Upper lobe of left lung (tissue), 6 donors: ENCODE data around the gene KCNQ2. TPM values are rescaled to one million over a fixed set of nuclear protein-coding genes. Genes with fewer than 3 reads are reported as not detected.

Experiments
- ATAC-seq, 2 donors: fragments of 200-7000 bp; cut with Tn5 transposase; one replicate each; pipeline ENCODE4 v1.9.1; 2022; ENCODE audit warnings: mild to moderate bottlenecking in 2 of 2, moderate library complexity in 2 of 2; ENCODE audit not compliant: low FRiP score in 2 of 2
- DNase-seq, 2 donors: peaks; one replicate each; pipeline ENCODE4 v3.0.0-alpha.2; 2019 to 2020
- H3K27ac ChIP-seq, 4 donors: fragments of 200-600 bp; sonication (generic); one replicate each; pipeline ENCODE4 v1.5.1; 2016 to 2019
- H3K27me3 ChIP-seq, 4 donors: fragments of 200-600 bp; sonication (generic); one replicate each; pipeline ENCODE4 v1.5.1; 2017 to 2019
- H3K36me3 ChIP-seq, 4 donors: fragments of 200-600 bp; sonication (generic); one replicate each; pipeline ENCODE4 v1.5.1; 2016 to 2019
- H3K4me1 ChIP-seq, 4 donors: fragments of 200-600 bp; sonication (generic); one replicate each; pipeline ENCODE4 v1.5.1; 2018 to 2019
- H3K4me3 ChIP-seq, 4 donors: fragments of 200-600 bp; sonication (generic); one replicate each; pipeline ENCODE4 v1.5.1; 2017 to 2019; ENCODE audit warnings: mild to moderate bottlenecking in 2 of 4, moderate library complexity in 1 of 4
- H3K9me3 ChIP-seq, 4 donors: fragments of 200-600 bp; sonication (generic); one replicate each; pipeline ENCODE4 v1.5.1; 2018 to 2019
- EP300 ChIP-seq, 4 donors: sonication (generic); formaldehyde crosslinking; IDR thresholded peaks; one replicate each; pipeline ENCODE4 v1.5.1; 2017; ENCODE audit warnings: antibody characterized with exemption in 4 of 4, control low read depth in 2 of 4
- POLR2A ChIP-seq, 4 donors: fragments of 450-650 bp; IDR thresholded peaks; one replicate each; pipeline ENCODE4 v1.5.1; 2016 to 2017; ENCODE audit warnings: antibody characterized with exemption in 4 of 4, mild to moderate bottlenecking in 2 of 4
- POLR2AphosphoS5 ChIP-seq, 2 donors: sonication (generic); formaldehyde crosslinking; IDR thresholded peaks; one replicate each; pipeline ENCODE4 v1.5.1; 2017; ENCODE audit warnings: antibody characterized with exemption in 2 of 2
- WGBS, 2 donors: methylation state at CpG; one replicate each; pipeline ENCODE4 v1.1.5; 2017 to 2018; 5-methylcytosine and 5-hydroxymethylcytosine counted together
- total RNA-seq, 6 donors: library from RNA; depleted of rRNA in 4 of 6; stranded (reverse); fragments of >200 nt in 4 of 6; gene quantifications; one replicate each; pipeline versions ENCODE4 v1.1.0 to v1.2.1, GENCODE V29; 2016 to 2021
- TF ChIP-seq, protein P1 (sequence below), 6 experiments: fragments of 450-650 bp in 4 of 6; fragments of 200-600 bp in 2 of 6; sonication (generic) in 2 of 6; IDR thresholded peaks; one replicate each; pipeline ENCODE4 v1.5.1; 2016 to 2019; ENCODE audit warnings: antibody characterized with exemption in 6 of 6
- donor health status: DM: no; HTN: no; CAD: no; lungs with moderate emphysema.
- donor health status: DM: no; HTN: yes; CAD: no; lungs with severe emphysema.

Gene KCNQ2
- total RNA-seq, 6 donors from 2014 or later = 0.66 TPM; not detected in 5

DNA sequence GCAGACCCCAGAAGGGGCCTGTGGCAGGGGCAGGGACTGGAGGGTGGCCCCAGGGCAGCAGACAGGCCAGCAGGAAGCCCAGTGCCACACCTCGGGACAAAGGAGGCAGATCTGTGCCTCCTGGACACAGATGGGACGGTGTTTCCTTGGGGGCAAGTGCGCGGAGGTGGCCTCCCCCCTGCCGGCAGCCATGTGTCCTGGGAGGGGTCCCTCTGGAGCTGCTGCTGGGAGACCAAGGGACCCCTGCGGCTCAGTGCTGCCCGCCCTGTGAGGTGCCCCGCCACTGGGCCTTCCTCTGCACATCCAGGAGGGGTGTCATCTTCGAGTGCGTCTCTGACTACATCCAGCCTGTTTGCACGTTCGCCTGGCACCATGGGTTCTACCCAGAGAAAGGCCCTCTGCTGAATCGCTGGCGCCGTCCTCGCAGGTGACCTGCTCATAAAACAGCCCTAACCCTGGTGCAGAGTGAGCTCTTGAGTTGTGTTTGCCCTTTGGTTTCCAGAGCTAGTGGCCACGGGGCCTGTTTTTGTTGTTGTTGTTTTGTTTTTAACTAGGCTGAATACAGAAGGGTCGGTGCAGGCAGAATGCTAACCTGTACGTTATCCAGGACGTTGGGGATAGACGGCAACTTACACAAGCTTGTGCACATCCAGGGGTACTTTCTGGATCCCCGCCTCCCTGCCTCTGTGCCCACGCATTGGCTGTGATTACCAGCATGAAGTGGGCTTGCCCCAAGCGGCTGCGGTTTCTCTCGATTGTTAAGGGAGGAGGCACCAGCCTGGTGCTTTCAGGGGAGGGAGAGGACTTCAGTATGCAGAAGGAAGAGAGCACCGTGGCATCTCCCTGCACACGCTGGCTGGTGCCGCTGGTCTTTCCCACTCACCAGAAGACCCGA is 1.3 kb upstream of the KCNQ2 start:
- peak in 1 of 2 donors; percentile 17 for ATAC-seq
- no peaks in the 10 kb centered on the region for H3K9me3 ChIP-seq
- peaks cover 0 to 40% (median 23%) of the 10 kb centered on the region in 4 donors for H3K27me3 ChIP-seq
- 16 to 39% methylated on average over 15 to 29 of the region's 30 CpGs for WGBS, 2 donors
- H3K36me3 ChIP-seq = no peaks in the 10 kb centered on the region
- H3K4me1 ChIP-seq = peaks cover 10 to 13% (median 12%) of the 10 kb centered on the region in 4 donors
- H3K27ac ChIP-seq = no peak overlapping the region
- TF ChIP-seq, protein P1, sequence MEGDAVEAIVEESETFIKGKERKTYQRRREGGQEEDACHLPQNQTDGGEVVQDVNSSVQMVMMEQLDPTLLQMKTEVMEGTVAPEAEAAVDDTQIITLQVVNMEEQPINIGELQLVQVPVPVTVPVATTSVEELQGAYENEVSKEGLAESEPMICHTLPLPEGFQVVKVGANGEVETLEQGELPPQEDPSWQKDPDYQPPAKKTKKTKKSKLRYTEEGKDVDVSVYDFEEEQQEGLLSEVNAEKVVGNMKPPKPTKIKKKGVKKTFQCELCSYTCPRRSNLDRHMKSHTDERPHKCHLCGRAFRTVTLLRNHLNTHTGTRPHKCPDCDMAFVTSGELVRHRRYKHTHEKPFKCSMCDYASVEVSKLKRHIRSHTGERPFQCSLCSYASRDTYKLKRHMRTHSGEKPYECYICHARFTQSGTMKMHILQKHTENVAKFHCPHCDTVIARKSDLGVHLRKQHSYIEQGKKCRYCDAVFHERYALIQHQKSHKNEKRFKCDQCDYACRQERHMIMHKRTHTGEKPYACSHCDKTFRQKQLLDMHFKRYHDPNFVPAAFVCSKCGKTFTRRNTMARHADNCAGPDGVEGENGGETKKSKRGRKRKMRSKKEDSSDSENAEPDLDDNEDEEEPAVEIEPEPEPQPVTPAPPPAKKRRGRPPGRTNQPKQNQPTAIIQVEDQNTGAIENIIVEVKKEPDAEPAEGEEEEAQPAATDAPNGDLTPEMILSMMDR (IDR thresholded peaks at IDR 0.05) = no peak
- no peak for TF ChIP-seq POLR2AphosphoS5 (IDR thresholded peaks at IDR 0.05)
- no peak for TF ChIP-seq EP300 (IDR thresholded peaks at IDR 0.05)
- no peak for TF ChIP-seq POLR2A (IDR thresholded peaks at IDR 0.05)
- H3K4me3 ChIP-seq = no peak overlapping the region
- peak in 1 of 2 donors; percentile 80 for DNase-seq

DNA sequence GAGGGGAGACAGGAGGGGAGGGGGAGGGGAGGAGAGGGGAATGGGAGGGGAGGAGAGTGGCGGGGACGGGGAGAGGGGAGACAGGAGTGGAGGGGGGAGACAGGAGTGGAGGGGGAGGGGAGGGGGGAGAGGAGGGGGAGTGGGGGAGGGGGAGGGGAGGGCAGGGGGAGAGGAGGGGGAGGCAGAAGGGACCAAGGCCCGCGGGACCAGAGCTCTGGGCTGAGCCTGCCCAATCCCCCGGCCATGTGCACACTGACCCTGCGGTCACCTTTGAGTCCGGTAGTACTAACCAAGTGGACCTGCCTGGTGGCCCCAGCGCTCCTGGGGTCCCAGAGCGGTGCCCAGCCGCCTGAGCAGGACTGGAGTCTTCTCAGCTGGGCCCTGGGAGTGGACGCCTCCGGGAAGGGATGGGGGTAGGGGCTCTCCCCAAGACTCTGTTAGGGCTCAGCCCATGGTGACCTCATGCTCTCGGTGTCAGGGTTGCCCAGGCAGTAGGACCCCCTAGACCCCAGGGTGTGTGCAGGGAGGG is 471 bp upstream of the KCNQ2 start:
- 37 to 45% methylated on average over 10 to 13 of the region's 13 CpGs for WGBS, 2 donors
- TF ChIP-seq POLR2AphosphoS5 (IDR thresholded peaks at IDR 0.05) = no peak
- TF ChIP-seq, protein P1 (IDR thresholded peaks at IDR 0.05) = no peak
- no peak for TF ChIP-seq POLR2A (IDR thresholded peaks at IDR 0.05)
- TF ChIP-seq EP300 (IDR thresholded peaks at IDR 0.05) = no peak
- Histone ChIP-seq H3K4me1 (peaks cover 10 to 13% (median 12%) of the 10 kb centered on the region in 4 donors), H3K4me3 (no peak overlapping the region), H3K36me3 (no peaks in the 10 kb centered on the region), H3K27ac (no peak overlapping the region), H3K9me3 (no peaks in the 10 kb centered on the region), H3K27me3 (peaks cover 0 to 39% (median 23%) of the 10 kb centered on the region in 4 donors)
- ATAC-seq (peak in 1 of 2 donors; percentile 15), DNase-seq (peak in 1 of 2 donors; percentile 69)

DNA sequence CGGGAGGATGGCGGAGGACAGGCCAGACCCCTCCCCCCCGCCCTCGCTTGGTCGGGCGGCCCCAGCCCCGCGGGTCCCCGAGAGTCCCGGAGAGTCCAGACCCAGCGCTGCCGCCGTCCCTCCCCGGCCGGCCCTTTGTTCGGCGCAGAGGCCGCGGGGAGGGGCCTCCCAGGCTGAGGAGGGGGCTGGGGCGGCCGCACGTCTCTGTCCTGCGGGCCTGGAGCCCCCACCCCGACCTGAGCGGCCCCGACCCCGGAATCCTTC is 806 bp downstream of the KCNQ2 start:
- peak overlapping the region in 1 of 4 donors; percentile 24 for H3K4me3 ChIP-seq
- H3K9me3 ChIP-seq = no peaks in the 10 kb centered on the region
- TF ChIP-seq, protein P1 (IDR thresholded peaks at IDR 0.05) = no peak
- TF ChIP-seq POLR2A (IDR thresholded peaks at IDR 0.05) = no peak
- TF ChIP-seq EP300 (IDR thresholded peaks at IDR 0.05) = no peak
- no peak overlapping the region for H3K27ac ChIP-seq
- ATAC-seq (no peak), DNase-seq (no peak)
- H3K27me3 ChIP-seq = peaks cover 0 to 38% (median 21%) of the 10 kb centered on the region in 4 donors
- no CpG with 5 or more reads among the region's 27 CpGs for WGBS, 2 donors
- peaks cover 10 to 13% (median 12%) of the 10 kb centered on the region in 4 donors for H3K4me1 ChIP-seq
- no peaks in the 10 kb centered on the region for H3K36me3 ChIP-seq

DNA sequence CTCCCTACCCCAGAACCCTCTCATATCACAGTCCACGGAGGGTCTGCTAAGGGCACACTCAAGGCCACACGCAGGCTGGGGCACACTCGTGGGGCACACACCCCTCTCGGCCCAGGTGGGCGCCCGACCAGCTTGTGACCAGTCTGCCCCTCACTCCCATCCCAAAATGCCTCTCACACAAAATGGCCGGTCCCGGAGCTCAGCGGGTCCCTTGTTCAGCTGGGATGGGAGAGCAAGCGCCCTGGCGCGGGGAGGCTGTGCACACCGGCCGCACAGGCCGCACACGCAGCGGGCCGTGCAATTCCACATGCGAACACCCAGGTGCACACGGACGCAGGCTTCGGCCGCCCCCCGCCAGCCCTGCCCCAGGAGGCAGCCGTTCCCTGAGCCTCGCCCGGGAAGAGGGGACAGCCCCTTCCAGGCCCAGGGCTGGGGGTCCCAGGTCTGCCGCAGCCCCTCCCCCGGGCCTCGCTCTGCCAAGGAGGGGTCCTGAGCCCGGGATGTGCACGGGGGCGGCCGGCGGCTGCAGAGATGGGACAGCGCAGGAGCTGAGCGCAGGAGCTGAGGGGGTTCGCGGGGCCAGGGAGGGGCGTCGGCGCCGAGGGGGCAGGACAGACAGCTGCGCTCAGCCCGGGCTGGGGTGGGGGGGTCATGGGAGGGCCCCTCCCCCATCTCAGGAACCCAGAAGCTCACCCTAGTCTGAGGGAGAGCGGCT is 1.3 kb downstream of the KCNQ2 start:
- WGBS, 2 donors = 14% methylated on average over 34 of the region's 46 CpGs; no CpG with 5 or more reads in 1 of the 2 donors
- H3K4me3 ChIP-seq = no peak overlapping the region
- H3K9me3 ChIP-seq = no peaks in the 10 kb centered on the region
- DNase-seq = peak in 1 of 2 donors; percentile 78
- no peak overlapping the region for H3K27ac ChIP-seq
- H3K36me3 ChIP-seq = no peaks in the 10 kb centered on the region
- H3K4me1 ChIP-seq = peaks cover 10 to 13% (median 12%) of the 10 kb centered on the region in 4 donors
- TF ChIP-seq, protein P1 (IDR thresholded peaks at IDR 0.05) = no peak
- no peak for TF ChIP-seq EP300 (IDR thresholded peaks at IDR 0.05)
- TF ChIP-seq POLR2A (IDR thresholded peaks at IDR 0.05) = no peak
- no peak for TF ChIP-seq POLR2AphosphoS5 (IDR thresholded peaks at IDR 0.05)
- peaks cover 0 to 38% (median 21%) of the 10 kb centered on the region in 4 donors for H3K27me3 ChIP-seq
- ATAC-seq = no peak
